K562 (cell line): ENCODE data around the gene GJC2. TPM values are rescaled to one million over a fixed set of nuclear protein-coding genes. Genes with fewer than 3 reads are reported as not detected.

ENCODE experiments used
- BRD4 ChIP-seq: fragments of 200-600 bp; sonication (generic); IDR thresholded peaks from 2 replicates; pipeline ENCODE4 v1.6.1; 2017; ENCODE audit warnings: inconsistent platforms
- BRF2 ChIP-seq: IDR thresholded peaks from 3 replicates; pipeline ENCODE4 v1.6.1; 2011; ENCODE audit warnings: borderline replicate concordance, mild to moderate bottlenecking; ENCODE audit not compliant: insufficient read length, insufficient read depth
- CBX2 ChIP-seq: fragments of 200-600 bp; sonication (generic); IDR thresholded peaks from one replicate; pipeline ENCODE4 v1.6.1; 2012; ENCODE audit warnings: mild to moderate bottlenecking, low read length, inconsistent platforms; ENCODE audit not compliant: insufficient read depth, poor library complexity, severe bottlenecking
- CHD4 ChIP-seq: fragments of 200-600 bp; sonication (generic); IDR thresholded peaks from 3 replicates; pipeline ENCODE4 v1.6.1; 2012; ENCODE audit warnings: low read depth, mild to moderate bottlenecking, mixed read lengths, low read length, inconsistent platforms; ENCODE audit not compliant: insufficient read depth, insufficient replicate concordance, poor library complexity, severe bottlenecking
- COPS2 ChIP-seq: fragments of 450-650 bp; conservative IDR thresholded peaks from 2 replicates; pipeline ENCODE4 v1.6.1; 2016; ENCODE audit warnings: mild to moderate bottlenecking, moderate library complexity
- IFI16 ChIP-seq: fragments of 250-450 bp; sonication (Bioruptor Pico); IDR thresholded peaks from 2 replicates; pipeline ENCODE4 v2.1.2; 2022; ENCODE audit warnings: mild to moderate bottlenecking, inconsistent platforms
- KAT7 ChIP-seq: sonication (generic); formaldehyde crosslinking; IDR thresholded peaks from 2 replicates; pipeline ENCODE4 v1.8.0; 2022; ENCODE audit warnings: missing genetic modification reagents, mild to moderate bottlenecking, borderline replicate concordance
- KLF1 ChIP-seq: fragments of 450-650 bp; IDR thresholded peaks from 2 replicates; pipeline ENCODE4 v1.6.1; 2016; ENCODE audit warnings: missing genetic modification characterization, missing compliant biosample characterization
- MAZ ChIP-seq, 2 experiments: fragments of 450-650 bp in 1 of 2; sonication (generic) in 1 of 2; formaldehyde crosslinking; IDR thresholded peaks in 1 of 2; conservative IDR thresholded peaks in 1 of 2; 2 replicates each; pipeline versions ENCODE4 v1.4.0 to v1.5.0; 2020; ENCODE audit warnings: mild to moderate bottlenecking in 1 of 2, missing genetic modification reagents in 1 of 2
- POLR2A ChIP-seq: fragments of 450-650 bp; conservative IDR thresholded peaks from 2 replicates; pipeline ENCODE4 v1.6.1; 2016
- PTRF ChIP-seq: fragments of 450-650 bp; IDR thresholded peaks from 2 replicates; pipeline ENCODE4 v1.6.1; 2016; ENCODE audit warnings: mild to moderate bottlenecking, missing genetic modification characterization, missing compliant biosample characterization
- PURB ChIP-seq: sonication (generic); formaldehyde crosslinking; IDR thresholded peaks from 2 replicates; pipeline ENCODE4 v1.9.0; 2021; ENCODE audit warnings: low read depth, mild to moderate bottlenecking, missing genetic modification reagents
- RCOR1 ChIP-seq, 2 experiments: IDR thresholded peaks; 2 replicates each; pipeline ENCODE4 v1.6.1; 2012; ENCODE audit warnings: low read depth in 2 of 2, low read length in 2 of 2, borderline replicate concordance in 1 of 2, improper control_type of control experiment in 1 of 2
- SNRNP70 ChIP-seq: fragments of 200-400 bp; formaldehyde crosslinking; optimal IDR thresholded peaks from 2 replicates; pipeline ENCODE3; 2017; ENCODE audit warnings: low read depth, low read length
- SRF ChIP-seq, 2 experiments: fragments of 250-450, 450-650 bp in 1 of 2; sonication (Bioruptor Pico) in 1 of 2; sonication (generic) in 1 of 2; formaldehyde crosslinking; IDR thresholded peaks; 2 replicates each; pipeline versions ENCODE4 v1.5.0 to v1.5.1; 2020 to 2022; ENCODE audit warnings: mild to moderate bottlenecking in 1 of 2, missing genetic modification reagents in 1 of 2
- TEAD2 ChIP-seq: fragments of 450-650 bp; IDR thresholded peaks from 2 replicates; pipeline ENCODE4 v1.6.1; 2016; ENCODE audit warnings: missing genetic modification characterization, control low read depth, missing compliant biosample characterization
- ZNF41 ChIP-seq: fragments of 250-450 bp; sonication (Bioruptor Pico); conservative IDR thresholded peaks from 2 replicates; pipeline ENCODE4 v1.4.0; 2020; ENCODE audit warnings: mild to moderate bottlenecking
- ZNF589 ChIP-seq: fragments of 200-800 bp; sonication (Bioruptor generic); IDR thresholded peaks from 2 replicates; pipeline ENCODE4 v1.6.1; 2016; ENCODE audit warnings: low read depth, missing genetic modification characterization, missing compliant biosample characterization
- polyA plus RNA-seq, 8 experiments: library from polyadenylated mRNA; depleted of rRNA in 4 of 8; stranded (reverse) in 5 of 8; unstranded in 3 of 8; fragments of >200 nt; fragmentation: Nextera tagmentation in 2 of 8; fragmentation: Illumina TruSeq in 1 of 8; extraction: Ambion mirVana in 2 of 8; extraction: Trizol in 1 of 8; gene quantifications; 2 replicates each; pipeline versions ENCODE4 v1.2.1 to v1.2.3, GENCODE V29; 2011 to 2014; ENCODE audit warnings: inconsistent platforms in 1 of 8, missing spikeins in 1 of 8
- total RNA-seq, 7 experiments: library from RNA; depleted of rRNA in 6 of 7; stranded (reverse); fragments of >200 nt in 6 of 7; fragmentation: Illumina TruSeq in 2 of 7; extraction: Trizol in 2 of 7; gene quantifications; 2 replicates each; pipeline versions ENCODE4 v1.2.1 to v1.2.3, GENCODE V29; 2011 to 2021; ENCODE audit warnings: low replicate concordance in 1 of 7

GJC2 gene
- total and polyA plus RNA-seq, 9 of the 15 experiments (the other 6 are each of a cell fraction or from before 2014, with no cell fraction given), result 0.03 to 0.62 (median 0.11) TPM; not detected in 2

- no peak for TF ChIP-seq COPS2
- TF ChIP-seq PURB (CRISPR knock-in tag), result no peak
- TF ChIP-seq MAZ (CRISPR knock-in tag; conservative IDR thresholded peaks at IDR 0.05 in 1 of 2, IDR thresholded peaks at IDR 0.05 in 1 of 2), result no peak
- no peak for TF ChIP-seq KLF1 (tag)
- TF ChIP-seq SNRNP70, result no peak
- no peak for TF ChIP-seq ZNF41 (CRISPR knock-in tag)
- TF ChIP-seq SRF (CRISPR knock-in tag; IDR thresholded peaks at IDR 0.05), result no peak
- TF ChIP-seq POLR2A, result no peak
- no peak for TF ChIP-seq IFI16 (CRISPR knock-in tag)
- TF ChIP-seq CHD4, result no peak
- TF ChIP-seq CBX2, result no peak
- 0 out of 2 replicates have a peak, but pooled peaks have one; percentile 58 for TF ChIP-seq BRD4
- TF ChIP-seq KAT7 (CRISPR knock-in tag), result peak; percentile 44; the same call in 1 of the 2 replicates
- TF ChIP-seq ZNF589 (CRISPR knock-in tag), result peak; percentile 79; the same call in 1 of the 2 replicates
- TF ChIP-seq RCOR1 (IDR thresholded peaks at IDR 0.05; ENCODE audit: borderline replicate concordance in 1 of 2, low read depth in 2 of 2, low read length in 2 of 2), result 0 out of 4 replicates have a peak, but pooled peaks of 1 of the 2 experiments have one; percentile 18
- TF ChIP-seq PTRF (tag), result peak; percentile 37; the same call in 1 of the 2 replicates
- TF ChIP-seq BRF2, result no peak
- TF ChIP-seq TEAD2 (tag), result 0 out of 2 replicates have a peak, but pooled peaks have one; percentile 27
These were observed 39.7 kb upstream of the GJC2 start (continued) for GRCh38 chr1:228109962-228110488.
